H9 (cell line): ENCODE measurements around the gene IQCM. TPM values are rescaled to one million over a fixed set of nuclear protein-coding genes. Genes with fewer than 3 reads are reported as not detected.

ENCODE experiments used
- DNase-seq: peaks from one replicate; pipeline ENCODE4 v3.0.0-alpha.2; 2017
- H2AFZ ChIP-seq: one replicate; pipeline ENCODE4 v1.6.1; 2013; ENCODE audit warnings: mild to moderate bottlenecking, low read length, control low read depth, moderate library complexity
- H2AK5ac ChIP-seq: 2 replicates; pipeline ENCODE4 v1.6.1; 2013; ENCODE audit warnings: low read length, control low read depth, mixed read lengths; ENCODE audit not compliant: insufficient read length
- H2BK120ac ChIP-seq: one replicate; pipeline ENCODE4 v1.6.1; 2013; ENCODE audit warnings: low read depth, mild to moderate bottlenecking, low read length, control low read depth, inconsistent platforms; ENCODE audit not compliant: poor library complexity, severe bottlenecking
- H2BK12ac ChIP-seq: 2 replicates; pipeline ENCODE4 v1.6.1; 2013; ENCODE audit warnings: low read length, control low read depth, mixed read lengths, low read depth; ENCODE audit not compliant: insufficient read length
- H2BK15ac ChIP-seq: 2 replicates; pipeline ENCODE4 v1.6.1; 2013; ENCODE audit warnings: low read depth, low read length, control low read depth
- H2BK20ac ChIP-seq: one replicate; pipeline ENCODE4 v1.6.1; 2013; ENCODE audit warnings: low read depth, mild to moderate bottlenecking, low read length, control low read depth, inconsistent platforms; ENCODE audit not compliant: poor library complexity, severe bottlenecking
- H2BK5ac ChIP-seq: 2 replicates; pipeline ENCODE4 v1.6.1; 2013; ENCODE audit warnings: low read length, control low read depth, mixed read lengths; ENCODE audit not compliant: insufficient read length
- H3K14ac ChIP-seq: 2 replicates; pipeline ENCODE4 v1.6.1; 2013; ENCODE audit warnings: low read length, control low read depth; ENCODE audit not compliant: insufficient read depth
- H3K18ac ChIP-seq: 2 replicates; pipeline ENCODE4 v1.6.1; 2013; ENCODE audit warnings: low read depth, mild to moderate bottlenecking, mixed read lengths, low read length, control low read depth; ENCODE audit not compliant: insufficient read length
- H3K23ac ChIP-seq: 2 replicates; pipeline ENCODE4 v1.6.1; 2013; ENCODE audit warnings: low read length, control low read depth, mixed read lengths, low read depth; ENCODE audit not compliant: insufficient read length
- H3K23me2 ChIP-seq: 2 replicates; pipeline ENCODE4 v1.6.1; 2013; ENCODE audit warnings: low read depth, mild to moderate bottlenecking, mixed read lengths, low read length, control low read depth; ENCODE audit not compliant: insufficient read length, poor library complexity, severe bottlenecking
- H3K27ac ChIP-seq: 2 replicates; pipeline ENCODE4 v1.5.1; 2013; ENCODE audit warnings: low read length, control low read depth, mixed read lengths, low read depth; ENCODE audit not compliant: insufficient read length
- H3K27me3 ChIP-seq: 2 replicates; pipeline ENCODE4 v1.6.1; 2013; ENCODE audit warnings: low read length, control low read depth, inconsistent platforms; ENCODE audit not compliant: insufficient read depth
- H3K4ac ChIP-seq: 2 replicates; pipeline ENCODE4 v1.6.1; 2013; ENCODE audit warnings: low read depth, mild to moderate bottlenecking, control low read depth, inconsistent platforms, low read length, moderate library complexity
- H3K4me1 ChIP-seq: 2 replicates; pipeline ENCODE4 v1.6.1; 2013; ENCODE audit warnings: low read length, control low read depth, inconsistent platforms; ENCODE audit not compliant: insufficient read depth
- H3K4me2 ChIP-seq: 2 replicates; pipeline ENCODE4 v1.6.1; 2013; ENCODE audit warnings: low read length, control low read depth, mixed read lengths; ENCODE audit not compliant: insufficient read length, insufficient read depth
- H3K56ac ChIP-seq: 2 replicates; pipeline ENCODE4 v1.6.1; 2013; ENCODE audit warnings: low read depth, mild to moderate bottlenecking, mixed read lengths, low read length, control low read depth; ENCODE audit not compliant: insufficient read length
- H3K79me1 ChIP-seq: 2 replicates; pipeline ENCODE4 v1.6.1; 2013; ENCODE audit warnings: low read depth, mild to moderate bottlenecking, moderate library complexity, low read length, control low read depth, inconsistent platforms; ENCODE audit not compliant: insufficient read depth, poor library complexity, severe bottlenecking
- H3K79me2 ChIP-seq: 2 replicates; pipeline ENCODE4 v1.6.1; 2013; ENCODE audit warnings: low read length, control low read depth, inconsistent platforms; ENCODE audit not compliant: insufficient read depth
- H3K9ac ChIP-seq: 2 replicates; pipeline ENCODE4 v1.6.1; 2013; ENCODE audit warnings: low read length, control low read depth, mixed read lengths; ENCODE audit not compliant: insufficient read length; ENCODE audit errors: extremely low read depth
- H3K9me3 ChIP-seq: one replicate; pipeline ENCODE4 v1.6.1; 2013; ENCODE audit warnings: low read depth, low read length, inconsistent platforms; ENCODE audit not compliant: control insufficient read depth
- H3T11ph ChIP-seq: one replicate; pipeline ENCODE4 v1.6.1; 2013; ENCODE audit warnings: mild to moderate bottlenecking, low read length, control low read depth, inconsistent platforms
- H4K20me1 ChIP-seq: one replicate; pipeline ENCODE4 v1.6.1; 2013; ENCODE audit not compliant: control insufficient read depth, insufficient read length, insufficient read depth
- H4K5ac ChIP-seq: 2 replicates; pipeline ENCODE4 v1.6.1; 2013; ENCODE audit warnings: low read depth, mild to moderate bottlenecking, mixed read lengths, low read length, control low read depth; ENCODE audit not compliant: insufficient read length
- H4K8ac ChIP-seq: replicated peaks from 2 replicates; pipeline ENCODE4 v1.6.1; 2013; ENCODE audit warnings: low read length, control low read depth, mixed read lengths, low read depth; ENCODE audit not compliant: insufficient read length
- H4K91ac ChIP-seq: 2 replicates; pipeline ENCODE4 v1.6.1; 2013; ENCODE audit warnings: low read depth, mild to moderate bottlenecking, moderate library complexity, mixed read lengths, low read length, control low read depth; ENCODE audit not compliant: insufficient read length
- H3K27ac Mint-ChIP-seq, 3 experiments: 2 replicates in 2 of 3; 3 replicates in 1 of 3; pipeline ENCODE4 v1.8.0; 2020 to 2021; ENCODE audit warnings: mixed read lengths in 3 of 3, mild to moderate bottlenecking in 1 of 3, moderate library complexity in 1 of 3
- H3K27me3 Mint-ChIP-seq: 2 replicates; pipeline ENCODE4 v1.8.0; 2021; ENCODE audit warnings: low read depth, mild to moderate bottlenecking, moderate library complexity, mixed read lengths
- H3K36me3 Mint-ChIP-seq, 3 experiments: 2 replicates in 2 of 3; 3 replicates in 1 of 3; pipeline ENCODE4 v1.8.0; 2020 to 2021; ENCODE audit warnings: low read depth in 3 of 3, mixed read lengths in 3 of 3; ENCODE audit not compliant: insufficient read depth in 1 of 3
- H3K4me1 Mint-ChIP-seq, 2 experiments: 2 replicates each; pipeline ENCODE4 v1.8.0; 2020; ENCODE audit warnings: mixed read lengths in 2 of 2
- H3K4me3 Mint-ChIP-seq, 2 experiments: 2 replicates in 1 of 2; 3 replicates in 1 of 2; pipeline ENCODE4 v1.8.0; 2020 to 2021; ENCODE audit warnings: mild to moderate bottlenecking in 2 of 2, mixed read lengths in 2 of 2, moderate library complexity in 1 of 2
- H3K9me3 Mint-ChIP-seq, 2 experiments: 2 replicates in 1 of 2; 3 replicates in 1 of 2; pipeline ENCODE4 v1.8.0; 2020; ENCODE audit warnings: mild to moderate bottlenecking in 2 of 2, mixed read lengths in 2 of 2, moderate library complexity in 1 of 2
- CTCF ChIP-seq: fragments of 200-600 bp; sonication (generic); conservative IDR thresholded peaks from 3 replicates; pipeline ENCODE4 v1.8.0; 2021; ENCODE audit warnings: antibody characterized with exemption, mild to moderate bottlenecking
- WGBS: extraction: QIAGEN DNeasy Blood & Tissue Kit; methylation state at CpG from one replicate; pipeline ENCODE4 v1.1.7; 2013; ENCODE audit warnings: missing lambda C conversion rate, low lambda C conversion rate, mixed read lengths; ENCODE audit not compliant: insufficient read length; ENCODE audit errors: extremely low coverage; 5-methylcytosine and 5-hydroxymethylcytosine counted together
- total RNA-seq: library from RNA; stranded (reverse); gene quantifications from 2 replicates; pipeline ENCODE4 v1.2.1, GENCODE V29; 2021

Gene IQCM
- total RNA-seq, 1 experiment from 2014 or later: 0.15 TPM

- Histone ChIP-seq H2BK20ac (no peak overlapping the region), H3K23ac (no peak overlapping the region), H3K9ac (no peak overlapping the region), H3T11ph (no peak overlapping the region), H4K8ac (no peak overlapping the region), H3K27me3 (no peaks in the 10 kb centered on the region), H3K4me2 (no peak overlapping the region), H3K23me2 (no peaks in the 10 kb centered on the region), H3K27ac (no peak overlapping the region), H3K14ac (no peak overlapping the region), H3K18ac (no peak overlapping the region), H3K9me3 (no peaks in the 10 kb centered on the region), H2BK5ac (no peak overlapping the region), H2AK5ac (no peak overlapping the region), H3K4ac (no peak overlapping the region), H4K91ac (no peak overlapping the region), H2BK15ac (no peak overlapping the region), H4K20me1 (no peaks in the 10 kb centered on the region), H4K5ac (no peak overlapping the region), H2BK12ac (no peak overlapping the region), H3K79me2 (no peaks in the 10 kb centered on the region), H3K4me1 (no peaks in the 10 kb centered on the region), H2BK120ac (no peak overlapping the region), H2AFZ (no peak overlapping the region), H3K79me1 (no peaks in the 10 kb centered on the region), H3K56ac (no peak overlapping the region)
- no peak overlapping the region for H3K4me3 Mint-ChIP-seq
- DNase-seq: no peak
- no peak overlapping the region for H3K27ac Mint-ChIP-seq
- WGBS: no CpG with 5 or more reads among the region's 3 CpGs
- H3K4me1 Mint-ChIP-seq: no peaks in the 10 kb centered on the region; a peak in 1 of 4 replicates
- no peaks in the 10 kb centered on the region for H3K27me3 Mint-ChIP-seq
- no peaks in the 10 kb centered on the region for H3K36me3 Mint-ChIP-seq
- H3K9me3 Mint-ChIP-seq: no peaks in the 10 kb centered on the region
- TF ChIP-seq CTCF: no peak
These were observed 61.1 kb downstream of the IQCM start for GRCh38 chr4:149754526-149754925.
